K562 (cell line): ENCODE data around the gene NPC1. TPM values are rescaled to one million over a fixed set of nuclear protein-coding genes. Genes with fewer than 3 reads are reported as not detected.

Experiments used
- ARID1B ChIP-seq: fragments of 450-650 bp; IDR thresholded peaks from 2 replicates; pipeline ENCODE4 v1.6.1; 2016; ENCODE audit warnings: antibody characterized with exemption, mild to moderate bottlenecking, inconsistent platforms
- BRCA1 ChIP-seq, 2 experiments: fragments of 450-650 bp in 1 of 2; sonication (generic) in 1 of 2; formaldehyde crosslinking in 1 of 2; IDR thresholded peaks; 2 replicates each; pipeline versions ENCODE4 v1.5.0 to v1.6.1; 2017 to 2020; ENCODE audit warnings: mild to moderate bottlenecking in 1 of 2, missing genetic modification reagents in 1 of 2
- GATAD2B ChIP-seq: fragments of 450-650 bp; IDR thresholded peaks from 2 replicates; pipeline ENCODE4 v1.6.1; 2017; ENCODE audit warnings: mild to moderate bottlenecking, borderline replicate concordance
- JUNB ChIP-seq: fragments of 450-650 bp; formaldehyde crosslinking; conservative IDR thresholded peaks from 2 replicates; pipeline ENCODE4 v1.4.0; 2020; ENCODE audit warnings: mild to moderate bottlenecking
- NFATC3 ChIP-seq: fragments of 450-650 bp; IDR thresholded peaks from 2 replicates; pipeline ENCODE4 v1.6.1; 2017; ENCODE audit warnings: mild to moderate bottlenecking
- NR4A1 ChIP-seq, 2 experiments: fragments of 250-450 bp in 1 of 2; fragments of 450-650 bp in 1 of 2; sonication (Bioruptor Pico) in 1 of 2; IDR thresholded peaks; 2 replicates each; pipeline versions ENCODE4 v1.4.0 to v1.6.1; 2016 to 2020; ENCODE audit warnings: mild to moderate bottlenecking in 2 of 2, missing compliant biosample characterization in 1 of 2, missing genetic modification characterization in 1 of 2, moderate library complexity in 1 of 2
- OTX1 ChIP-seq: fragments of 450-650 bp; formaldehyde crosslinking; IDR thresholded peaks from 2 replicates; pipeline ENCODE4 v1.4.0; 2022; ENCODE audit warnings: mild to moderate bottlenecking
- PATZ1 ChIP-seq: fragments of 250-450 bp; sonication (Bioruptor Pico); IDR thresholded peaks from 2 replicates; pipeline ENCODE4 v1.5.0; 2020; ENCODE audit warnings: mild to moderate bottlenecking, borderline replicate concordance
- PRPF4 ChIP-seq: fragments of 200-400 bp; formaldehyde crosslinking; IDR thresholded peaks from one replicate; pipeline ENCODE4 v1.6.1; 2017; ENCODE audit warnings: low read length, low read depth, mild to moderate bottlenecking; ENCODE audit not compliant: insufficient read depth, poor library complexity, severe bottlenecking
- REST ChIP-seq, 2 experiments: fragments of 450-650 bp; formaldehyde crosslinking in 1 of 2; IDR thresholded peaks; 2 replicates each; pipeline versions ENCODE4 v1.4.0 to v1.6.1; 2014 to 2020; ENCODE audit warnings: mild to moderate bottlenecking in 2 of 2, borderline replicate concordance in 1 of 2, low read depth in 1 of 2
- SMARCA4 ChIP-seq: fragments of 450-650 bp; IDR thresholded peaks from 2 replicates; pipeline ENCODE4 v1.6.1; 2016
- SMC3 ChIP-seq: conservative IDR thresholded peaks from 2 replicates; pipeline ENCODE4 v1.6.1; 2011; ENCODE audit warnings: low read depth, low read length, improper control_type of control experiment; ENCODE audit not compliant: insufficient read depth
- ZFP1 ChIP-seq: fragments of 450-650 bp; formaldehyde crosslinking; IDR thresholded peaks from 2 replicates; pipeline ENCODE4 v1.4.0; 2020; ENCODE audit warnings: mild to moderate bottlenecking, mixed read lengths
- polyA plus RNA-seq, 8 experiments: library from polyadenylated mRNA; depleted of rRNA in 4 of 8; stranded (reverse) in 5 of 8; unstranded in 3 of 8; fragments of >200 nt; fragmentation: Nextera tagmentation in 2 of 8; fragmentation: Illumina TruSeq in 1 of 8; extraction: Ambion mirVana in 2 of 8; extraction: Trizol in 1 of 8; gene quantifications; 2 replicates each; pipeline versions ENCODE4 v1.2.1 to v1.2.3, GENCODE V29; 2011 to 2014; ENCODE audit warnings: inconsistent platforms in 1 of 8, missing spikeins in 1 of 8
- total RNA-seq, 7 experiments: library from RNA; depleted of rRNA in 6 of 7; stranded (reverse); fragments of >200 nt in 6 of 7; fragmentation: Illumina TruSeq in 2 of 7; extraction: Trizol in 2 of 7; gene quantifications; 2 replicates each; pipeline versions ENCODE4 v1.2.1 to v1.2.3, GENCODE V29; 2011 to 2021; ENCODE audit warnings: low replicate concordance in 1 of 7
- TF ChIP-seq, protein P1 (sequence below): fragments of 250-450 bp; sonication (Bioruptor Pico); IDR thresholded peaks from 2 replicates; pipeline ENCODE4 v1.4.0; 2020; ENCODE audit warnings: mild to moderate bottlenecking, moderate library complexity

NPC1 gene
- total and polyA plus RNA-seq, 9 of the 15 experiments (the other 6 are each of a cell fraction or from before 2014, with no cell fraction given) = 17.1 to 45.9 (median 27.6) TPM

- TF ChIP-seq ARID1B = peak; percentile 87
- TF ChIP-seq, protein P1, sequence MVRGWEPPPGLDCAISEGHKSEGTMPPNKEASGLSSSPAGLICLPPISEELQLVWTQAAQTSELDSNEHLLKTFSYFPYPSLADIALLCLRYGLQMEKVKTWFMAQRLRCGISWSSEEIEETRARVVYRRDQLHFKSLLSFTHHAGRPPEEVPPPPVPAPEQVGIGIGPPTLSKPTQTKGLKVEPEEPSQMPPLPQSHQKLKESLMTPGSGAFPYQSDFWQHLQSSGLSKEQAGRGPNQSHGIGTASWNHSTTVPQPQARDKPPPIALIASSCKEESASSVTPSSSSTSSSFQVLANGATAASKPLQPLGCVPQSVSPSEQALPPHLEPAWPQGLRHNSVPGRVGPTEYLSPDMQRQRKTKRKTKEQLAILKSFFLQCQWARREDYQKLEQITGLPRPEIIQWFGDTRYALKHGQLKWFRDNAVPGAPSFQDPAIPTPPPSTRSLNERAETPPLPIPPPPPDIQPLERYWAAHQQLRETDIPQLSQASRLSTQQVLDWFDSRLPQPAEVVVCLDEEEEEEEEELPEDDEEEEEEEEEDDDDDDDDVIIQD (CRISPR knock-in tag) = no peak
- TF ChIP-seq REST (IDR thresholded peaks at IDR 0.05; ENCODE audit: borderline replicate concordance) = peak; percentile 29; the same call in 1 of the 2 replicates
- TF ChIP-seq REST (CRISPR knock-in tag; IDR thresholded peaks at IDR 0.05; ENCODE audit: low read depth) = no peak
- TF ChIP-seq GATAD2B = 0 out of 2 replicates have a peak, but pooled peaks have one; percentile 32
- peak; percentile 56; the same call in 1 of the 2 replicates for TF ChIP-seq NFATC3
- TF ChIP-seq BRCA1 (IDR thresholded peaks at IDR 0.05) = no peak
- TF ChIP-seq BRCA1 (CRISPR knock-in tag; IDR thresholded peaks at IDR 0.05) = no peak
- TF ChIP-seq NR4A1 (CRISPR knock-in tag; IDR thresholded peaks at IDR 0.05) = no peak
- TF ChIP-seq NR4A1 (tag; IDR thresholded peaks at IDR 0.05) = peak; percentile 75; the same call in 1 of the 2 replicates
- TF ChIP-seq OTX1 (CRISPR knock-in tag) = 0 out of 2 replicates have a peak, but pooled peaks have one; percentile 55
- TF ChIP-seq PATZ1 = no peak
- TF ChIP-seq SMC3 = no peak
- no peak for TF ChIP-seq ZFP1 (CRISPR knock-in tag)
- peak; percentile 32; the same call in 1 of the 2 replicates for TF ChIP-seq JUNB (CRISPR knock-in tag)
- no peak for TF ChIP-seq PRPF4
- TF ChIP-seq SMARCA4 = peak; percentile 95
Measured at GRCh38 chr18:23528580-23529472, 57.5 kb downstream of the NPC1 start (continued).
